Measurements from ENCODE around the gene STRIP2.
"Not testable (repeated sequence)": the region's sequence is repeated elsewhere in the genome, so short reads cannot be mapped to it uniquely, and the experiment has no call there.

STRIP2 gene

DNA sequence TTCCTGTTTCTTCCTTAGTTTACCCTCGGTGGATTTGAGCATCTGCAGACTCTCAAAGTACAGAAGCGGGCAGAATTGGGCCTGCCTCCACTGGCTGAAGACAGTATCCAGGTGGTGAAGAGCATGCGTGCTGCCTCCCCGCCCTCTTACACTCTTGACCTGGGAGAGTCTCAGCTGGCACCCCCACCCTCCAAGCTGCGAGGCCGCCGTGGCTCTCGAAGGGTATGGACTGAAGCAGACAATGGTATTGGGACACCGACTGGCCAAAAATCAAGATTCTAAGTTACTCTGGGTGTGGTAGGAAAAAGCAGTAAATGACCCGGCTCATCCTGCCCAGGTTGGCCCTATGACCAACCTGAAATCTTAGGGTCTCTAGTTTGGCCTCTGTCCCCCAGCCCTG, 22.2 kb downstream of the STRIP2 start:
- DNase-seq: no peak

DNA sequence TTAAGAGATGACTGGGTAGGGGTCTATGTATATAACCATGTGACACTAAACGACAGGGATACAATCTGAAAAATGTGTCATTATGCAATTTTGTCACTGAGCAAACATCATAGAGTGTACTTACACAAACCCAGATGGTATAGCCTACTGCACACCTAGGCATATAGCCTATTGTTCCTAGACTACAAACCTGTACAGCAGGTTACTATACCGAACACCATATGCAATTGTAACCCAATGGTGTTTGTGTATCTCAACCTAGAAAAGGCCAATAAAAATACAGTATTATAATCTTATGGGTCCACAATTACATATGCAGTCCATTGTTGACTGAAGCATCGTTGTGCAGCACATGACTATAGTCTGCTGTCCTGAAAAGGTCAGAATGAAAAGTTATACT, 22.9 kb downstream of the STRIP2 start:
- no peak for DNase-seq

DNA sequence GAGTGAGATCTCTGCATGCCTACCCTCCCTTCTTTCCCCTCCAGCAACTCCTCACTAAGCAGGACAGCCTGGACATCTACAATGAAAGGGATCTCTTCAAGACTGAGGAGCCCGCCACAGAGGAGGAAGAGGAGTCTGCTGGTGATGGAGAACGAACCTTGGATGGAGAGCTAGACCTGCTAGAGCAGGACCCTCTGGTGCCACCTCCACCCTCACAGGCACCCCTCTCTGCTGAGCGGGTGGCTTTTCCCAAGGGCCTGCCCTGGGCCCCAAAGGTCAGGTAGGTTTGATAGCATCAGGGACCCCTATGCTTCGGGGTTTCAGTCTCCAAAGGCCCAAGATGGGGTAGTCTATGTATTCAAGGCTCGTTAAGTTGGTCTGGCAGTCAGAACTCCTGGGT, 23.9 kb downstream of the STRIP2 start:
- DNase-seq: no peak

DNA sequence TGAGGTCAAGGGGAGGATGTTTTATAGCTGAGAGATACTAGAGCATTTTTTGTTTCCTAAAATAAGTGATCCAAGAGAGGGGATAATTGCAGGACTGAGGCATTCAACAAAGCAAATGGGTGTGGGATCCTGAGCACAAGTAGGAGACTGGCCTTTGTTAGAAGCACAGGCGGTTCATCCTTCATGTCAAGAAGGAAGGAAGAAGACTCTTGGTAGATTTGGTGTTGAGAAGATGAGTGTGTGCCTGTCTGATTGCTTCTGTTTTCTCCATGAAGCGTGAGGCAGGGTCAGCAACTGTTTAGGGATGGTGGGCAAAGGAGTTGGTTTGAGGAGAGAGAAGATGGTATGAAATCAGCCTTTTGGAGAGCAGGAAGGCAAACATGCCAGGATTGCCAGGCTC, 27.6 kb downstream of the STRIP2 start:
- no peak for DNase-seq

DNA sequence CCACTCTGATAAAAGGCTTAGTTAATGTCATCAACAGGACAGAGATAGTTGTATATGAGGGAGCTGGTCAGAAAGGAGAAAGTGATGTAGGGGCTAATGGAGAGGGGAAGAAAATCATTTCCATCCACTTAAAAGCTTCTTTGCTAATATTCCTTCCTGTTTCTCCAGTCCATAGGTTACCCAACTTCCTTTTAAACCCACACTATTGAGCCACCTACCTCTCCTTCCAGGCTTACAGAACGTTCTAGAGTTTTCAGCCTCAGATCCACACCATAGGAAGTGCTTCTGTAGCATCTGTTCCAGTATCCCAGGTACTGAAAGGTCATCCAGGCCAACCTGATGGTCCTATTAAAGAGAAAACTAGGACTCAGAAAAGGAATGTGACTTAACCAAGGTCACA, 28.2 kb downstream of the STRIP2 start:
- DNase-seq: no peak

DNA sequence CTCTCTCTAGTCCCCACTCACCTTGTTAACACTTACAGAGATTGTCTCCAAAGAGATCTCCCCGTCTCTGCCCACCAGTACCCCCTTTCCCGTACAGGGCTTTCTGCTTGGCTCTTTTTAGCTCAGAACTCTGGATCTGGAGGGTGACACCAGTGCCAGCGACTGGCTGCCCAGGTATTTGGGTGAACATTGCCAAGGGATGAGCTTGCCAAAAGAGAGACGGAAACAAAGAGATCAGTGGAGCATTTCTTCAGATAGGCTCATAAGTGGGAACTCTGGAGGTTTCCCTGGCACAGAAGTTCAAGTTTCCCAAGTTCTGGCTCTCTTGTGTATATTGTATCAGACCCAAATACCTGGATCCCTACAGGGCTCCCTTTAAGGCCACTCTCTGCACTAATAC, 30.0 kb downstream of the STRIP2 start:
- no peak for DNase-seq

DNA sequence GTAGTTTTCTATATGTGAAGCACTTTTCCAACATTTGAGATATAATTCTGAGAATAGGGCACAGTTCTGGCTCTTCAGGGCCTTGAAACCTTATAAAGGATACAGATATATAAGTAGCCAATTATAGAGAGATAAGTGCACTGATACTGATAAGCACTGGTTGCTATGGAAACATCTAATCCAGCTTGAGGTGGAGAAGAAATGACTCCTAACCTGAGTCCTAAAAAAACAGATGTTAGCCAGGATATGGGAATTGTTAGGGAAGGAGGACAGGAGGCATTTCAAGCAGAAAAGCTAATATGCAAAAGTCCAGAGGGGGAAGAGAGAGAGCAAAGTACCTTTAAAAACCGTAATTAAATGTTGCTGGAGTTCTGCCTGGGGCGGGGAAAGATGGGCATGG, 30.8 kb downstream of the STRIP2 start:
- DNase-seq: no peak

DNA sequence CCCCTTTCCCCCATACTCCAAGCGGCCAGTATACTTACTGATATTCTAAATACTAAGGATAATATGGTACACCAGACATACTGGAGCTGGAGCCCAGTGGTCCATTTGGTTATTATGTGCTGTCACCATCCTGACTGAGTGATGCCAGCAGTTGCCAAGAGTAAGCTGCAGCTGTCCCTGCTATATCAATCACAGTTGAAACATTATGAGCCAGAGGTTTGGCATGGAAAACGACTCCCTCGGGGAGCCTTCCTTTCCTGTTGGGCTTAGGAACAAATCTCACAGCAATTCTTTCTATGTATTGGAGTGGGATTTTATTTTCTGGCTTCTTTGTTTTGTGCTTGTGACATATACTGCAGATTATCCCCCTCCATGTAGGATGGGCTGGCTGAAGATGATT, 32.6 kb downstream of the STRIP2 start:
- no peak for DNase-seq

DNA sequence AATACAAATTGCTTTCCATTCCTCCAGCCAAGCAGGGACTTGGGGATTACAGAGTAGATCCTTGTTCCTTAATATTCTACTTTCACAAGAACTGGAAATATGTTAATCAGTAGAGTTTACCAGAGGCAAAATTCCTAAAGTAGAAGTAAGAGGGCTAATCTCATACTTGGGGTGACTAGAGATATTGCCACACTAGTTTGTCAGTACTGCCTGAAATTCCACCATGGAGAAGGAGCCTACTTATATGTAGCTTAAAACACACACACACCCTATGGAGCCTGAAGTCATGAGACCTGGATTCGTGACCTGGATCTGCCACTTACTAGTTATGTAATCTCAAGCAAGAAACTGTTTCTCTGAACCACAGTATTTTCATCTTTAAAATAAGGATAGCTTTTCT, 33.9 kb downstream of the STRIP2 start:
- DNase-seq: no peak

DNA sequence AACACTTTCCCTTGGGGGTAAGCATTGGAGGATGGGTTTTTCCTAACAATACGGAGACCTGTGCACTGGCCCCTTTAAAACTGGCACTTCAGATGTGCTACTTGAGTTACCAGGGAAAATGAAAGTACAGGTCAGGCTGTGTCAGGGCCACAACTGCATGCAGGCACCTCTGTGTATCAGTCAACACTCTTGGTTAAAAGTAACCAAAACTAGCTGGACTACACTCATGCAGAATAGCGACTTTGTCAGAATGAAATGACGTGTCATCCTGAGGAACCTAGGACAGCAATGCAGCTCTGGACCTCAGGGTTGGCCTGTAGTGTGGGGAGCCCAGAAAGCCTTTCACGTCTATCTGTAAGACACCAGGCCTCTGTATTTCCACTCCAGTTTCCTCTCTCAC, 34.3 kb downstream of the STRIP2 start:
- no peak for DNase-seq

DNA sequence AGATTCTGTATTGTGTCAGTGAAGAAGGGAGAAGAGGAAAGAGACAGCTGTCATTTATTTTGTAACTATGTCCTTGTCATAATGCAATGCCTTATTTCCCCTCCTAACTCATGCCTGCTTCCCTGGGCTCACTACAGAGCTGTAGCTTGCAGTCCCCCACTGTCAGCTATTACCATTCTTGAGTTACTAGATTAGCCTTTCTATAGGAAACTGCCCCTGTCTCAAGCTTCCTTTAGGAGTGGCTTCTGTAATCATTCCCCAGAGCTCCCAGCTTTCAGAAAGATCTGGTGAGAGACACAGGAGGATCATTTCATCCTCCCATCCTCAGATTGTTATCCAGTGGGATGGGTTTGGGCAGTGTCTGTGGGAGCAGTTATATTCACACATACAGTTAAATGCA, 35.7 kb downstream of the STRIP2 start:
- DNase-seq: no peak

DNA sequence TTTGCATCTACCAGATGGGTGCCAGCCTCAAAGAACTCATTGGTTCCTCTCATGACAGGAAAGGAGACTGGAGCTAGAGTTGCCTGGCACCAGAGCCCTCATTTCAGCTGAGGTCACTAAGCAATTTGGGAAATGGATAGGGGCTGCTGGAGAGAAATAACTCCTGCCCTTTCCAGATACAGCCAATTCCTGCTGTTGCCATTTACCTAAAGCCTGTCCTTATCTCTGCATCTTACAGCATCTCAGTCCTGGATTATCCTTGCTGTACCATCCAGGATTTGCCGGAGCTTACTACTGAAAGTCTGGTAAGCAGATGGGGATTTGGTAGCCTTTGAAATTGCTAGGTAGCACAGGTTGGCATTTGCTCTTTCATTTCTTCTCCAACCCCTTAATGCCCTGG, 36.2 kb downstream of the STRIP2 start:
- no peak for DNase-seq

DNA sequence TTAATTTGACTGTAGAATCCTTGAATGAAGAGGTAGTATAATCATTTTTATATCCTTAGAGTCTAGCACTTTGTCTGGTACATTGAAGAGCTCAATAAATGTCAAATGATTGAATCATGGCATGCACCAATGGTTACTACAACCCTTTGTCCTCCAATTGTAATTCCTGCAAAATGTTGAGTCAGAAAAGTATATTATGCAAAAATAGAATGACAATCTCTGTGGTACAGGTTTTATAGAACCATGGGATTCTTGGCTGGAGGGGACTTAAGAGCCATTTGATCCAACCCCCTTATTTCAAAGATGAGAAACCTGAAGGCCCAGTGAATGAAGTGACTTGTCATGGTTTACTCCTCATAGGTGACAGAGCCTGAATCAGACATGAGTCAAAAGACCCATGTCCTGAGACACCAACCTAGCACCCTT, 37.2 kb downstream of the STRIP2 start:
- DNase-seq: no peak

DNA sequence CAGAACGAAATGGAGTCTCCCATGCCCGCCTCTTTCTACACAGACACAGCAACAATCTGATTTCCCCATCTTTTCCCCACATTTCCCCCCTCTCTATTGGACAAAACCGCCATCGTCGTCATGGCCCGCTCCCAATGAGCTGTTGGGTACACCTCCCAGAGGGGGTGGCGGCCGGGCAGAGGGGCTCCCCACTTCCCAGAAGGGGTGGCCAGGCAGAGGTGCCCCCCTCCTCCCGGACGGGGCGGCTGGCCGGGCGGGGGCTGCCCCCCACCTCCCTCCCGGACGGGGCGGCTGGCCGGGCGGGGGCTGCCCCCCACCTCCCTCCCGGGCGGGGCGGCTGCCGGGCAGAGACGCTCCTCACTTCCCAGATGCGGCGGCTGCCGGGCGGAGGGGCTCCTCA, 41.7 kb downstream of the STRIP2 start:
- not testable (repeated sequence) for DNase-seq

DNA sequence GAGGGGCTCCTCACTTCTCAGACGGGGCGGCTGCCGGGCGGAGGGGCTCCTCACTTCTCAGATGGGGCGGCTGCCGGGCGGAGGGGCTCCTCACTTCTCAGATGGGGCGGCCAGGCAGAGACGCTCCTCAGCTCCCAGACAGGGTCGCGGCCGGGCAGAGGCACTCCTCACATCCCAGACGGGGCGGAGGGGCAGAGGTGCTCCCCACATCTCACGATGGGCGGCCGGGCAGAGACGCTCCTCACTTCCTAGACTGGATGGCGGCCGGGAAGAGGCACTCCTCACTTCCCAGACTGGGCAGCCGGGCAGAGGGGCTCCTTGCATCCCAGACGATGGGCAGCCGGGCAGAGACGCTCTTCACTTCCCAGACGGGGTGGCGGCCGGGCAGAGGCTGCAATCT, 42.2 kb downstream of the STRIP2 start:
- DNase-seq: not testable (repeated sequence)

DNA sequence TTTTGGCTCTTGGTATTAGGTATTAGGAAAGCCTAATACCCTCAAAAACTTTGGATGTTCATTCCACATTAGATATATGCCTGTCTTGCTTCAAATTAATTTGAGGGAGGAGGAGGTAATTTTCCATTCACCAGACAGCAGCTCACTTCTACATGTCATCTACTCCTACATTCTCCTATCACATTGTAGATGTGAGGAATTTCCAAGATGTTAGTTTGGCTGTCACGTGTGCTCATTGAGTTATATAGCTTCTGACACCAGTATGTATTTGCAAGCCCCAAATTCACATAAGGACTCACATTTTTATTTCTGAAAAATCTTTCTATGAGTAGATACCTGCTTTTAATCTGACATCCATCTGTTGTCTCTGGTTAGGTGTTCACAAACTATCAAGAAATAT, 45.6 kb downstream of the STRIP2 start:
- DNase-seq: no peak

DNA sequence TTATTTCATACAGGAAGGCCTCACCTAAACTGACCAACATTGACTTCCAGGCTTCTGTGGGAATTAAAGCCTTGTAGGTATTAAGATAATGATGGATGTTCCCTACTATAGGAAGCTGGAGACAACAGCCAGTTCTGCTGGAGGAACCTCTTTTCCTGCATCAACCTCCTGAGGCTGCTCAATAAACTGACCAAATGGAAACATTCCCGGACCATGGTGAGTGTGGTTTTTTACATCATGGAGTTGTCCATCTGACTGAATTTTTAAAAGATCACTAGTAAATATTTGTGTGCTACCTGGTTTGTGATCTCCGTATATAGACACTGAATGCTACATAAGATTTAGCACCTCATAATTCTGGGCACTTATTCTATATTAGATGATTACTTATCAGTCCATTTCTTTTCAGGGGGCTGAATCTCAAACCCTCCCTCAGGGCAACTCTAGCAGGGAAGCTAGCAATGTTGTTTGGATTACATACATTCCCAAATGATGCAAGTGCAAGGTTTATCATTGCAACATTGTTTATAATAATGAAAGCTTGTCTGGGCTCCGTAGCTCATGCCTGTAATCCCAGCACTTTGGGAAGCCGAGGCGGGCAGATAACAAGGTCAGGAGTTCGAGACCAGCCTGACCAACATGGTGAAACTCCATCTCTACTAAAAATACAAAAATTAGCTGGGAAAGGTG, 46.6 kb downstream of the STRIP2 start:
- no peak for DNase-seq

DNA sequence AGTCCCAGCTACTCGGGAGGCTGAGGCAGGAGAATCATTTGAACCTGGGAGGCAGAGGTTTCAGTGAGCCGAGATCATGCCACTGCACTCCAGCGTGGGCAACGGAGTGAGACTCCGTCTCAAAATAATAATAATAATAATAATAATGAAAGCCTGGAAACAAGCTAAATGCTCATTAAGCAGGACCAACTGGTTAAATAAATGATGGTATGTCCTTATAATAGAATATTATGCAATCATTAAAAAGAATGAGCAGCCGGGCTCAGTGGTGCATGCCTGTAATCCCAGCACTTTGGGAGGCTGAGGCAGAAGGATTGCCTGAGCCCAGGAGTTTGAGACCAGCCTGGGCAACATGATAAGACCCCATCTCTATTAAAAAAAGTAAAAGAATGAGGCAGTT, 47.1 kb downstream of the STRIP2 start:
- not testable (repeated sequence) for DNase-seq

DNA sequence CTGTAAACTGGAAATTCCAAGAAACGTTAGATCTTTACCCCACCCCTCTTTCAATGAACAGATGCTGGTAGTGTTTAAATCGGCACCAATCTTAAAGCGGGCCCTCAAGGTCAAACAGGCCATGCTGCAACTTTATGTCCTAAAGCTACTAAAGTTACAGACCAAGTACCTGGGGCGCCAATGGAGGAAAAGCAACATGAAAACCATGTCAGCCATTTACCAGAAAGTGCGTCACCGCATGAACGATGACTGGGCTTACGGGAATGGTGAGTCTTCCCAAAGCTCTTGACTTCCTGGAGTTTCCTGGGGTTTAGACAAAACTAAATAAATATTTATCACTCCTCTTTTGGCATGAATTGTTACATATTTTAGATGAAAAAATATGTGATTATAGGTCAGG, 48.5 kb downstream of the STRIP2 start:
- no peak for DNase-seq

DNA sequence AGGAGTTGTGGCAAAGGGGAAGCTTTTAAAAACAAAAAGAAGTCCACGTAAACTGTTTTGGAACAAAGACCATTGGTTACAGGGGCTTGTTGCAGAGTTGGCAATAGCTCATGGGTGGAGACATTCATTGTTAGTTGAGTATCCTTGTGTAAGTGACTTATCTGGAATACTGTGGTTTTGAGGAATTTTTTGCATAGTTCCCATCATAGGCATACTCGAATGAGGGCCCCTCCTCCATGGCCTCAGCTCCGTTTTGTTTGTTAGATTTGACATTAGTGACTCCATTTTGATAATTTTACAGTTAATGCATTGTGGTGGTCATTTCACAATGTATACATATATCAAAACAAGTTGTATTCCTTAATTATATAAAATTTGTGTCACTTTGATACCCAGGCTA, 55.3 kb downstream of the STRIP2 start:
- DNase-seq: no peak

DNA sequence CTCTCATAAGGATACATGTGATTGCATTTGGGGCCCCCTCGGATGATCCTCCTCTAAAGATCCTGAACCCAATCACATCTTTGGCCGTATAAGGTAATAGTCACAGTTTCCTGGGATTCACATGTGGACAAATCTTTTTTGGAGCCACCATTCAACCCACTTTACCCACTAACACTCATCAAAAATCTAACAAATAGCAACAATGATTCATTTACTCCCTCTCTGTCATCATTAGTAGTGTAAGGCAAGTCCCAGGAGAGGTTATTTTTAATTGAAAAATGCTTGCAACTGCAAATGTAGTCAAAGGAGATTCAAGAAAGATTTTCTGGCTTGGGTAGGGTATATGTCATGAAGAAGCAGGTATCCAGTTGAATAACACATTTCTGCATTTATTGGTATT, 58.2 kb downstream of the STRIP2 start:
- no peak for DNase-seq

DNA sequence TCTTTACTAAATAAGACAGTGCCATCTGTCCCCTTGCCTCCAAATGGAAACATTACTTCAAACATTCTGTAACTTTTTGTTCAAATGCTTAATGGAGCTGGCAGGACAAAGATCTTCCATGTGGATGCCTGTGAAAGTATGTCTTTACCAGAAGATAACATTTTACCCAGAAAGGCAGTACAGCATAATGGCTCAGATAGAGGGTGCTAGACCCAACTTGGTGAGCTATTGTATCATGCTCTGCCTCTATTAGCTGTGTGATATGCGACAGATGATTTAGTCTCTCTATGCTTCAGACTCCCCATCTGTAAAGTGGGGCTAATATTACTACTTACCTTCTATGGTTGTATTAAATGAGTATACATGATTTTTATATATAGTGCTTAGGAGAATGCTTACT, 59.3 kb downstream of the STRIP2 start:
- DNase-seq: no peak

DNA sequence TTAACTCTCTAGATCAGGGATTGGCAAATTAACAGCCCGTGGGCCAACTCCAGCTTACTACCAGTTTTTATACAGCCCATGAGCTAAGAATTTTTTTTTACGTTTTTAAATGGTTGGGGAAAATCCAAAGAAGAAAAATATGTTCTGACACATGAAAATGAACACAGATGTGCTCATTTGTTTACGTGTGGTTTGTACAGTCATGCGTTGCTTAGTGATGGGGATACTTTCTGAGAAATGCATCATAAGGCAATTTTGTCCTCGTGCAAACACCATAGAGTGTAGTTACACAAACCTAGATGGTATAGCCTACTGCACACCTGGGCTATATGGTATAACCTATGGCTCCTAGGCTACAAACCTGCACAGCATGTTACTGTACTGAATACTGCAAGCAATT, 59.8 kb downstream of the STRIP2 start:
- DNase-seq: no peak

DNA sequence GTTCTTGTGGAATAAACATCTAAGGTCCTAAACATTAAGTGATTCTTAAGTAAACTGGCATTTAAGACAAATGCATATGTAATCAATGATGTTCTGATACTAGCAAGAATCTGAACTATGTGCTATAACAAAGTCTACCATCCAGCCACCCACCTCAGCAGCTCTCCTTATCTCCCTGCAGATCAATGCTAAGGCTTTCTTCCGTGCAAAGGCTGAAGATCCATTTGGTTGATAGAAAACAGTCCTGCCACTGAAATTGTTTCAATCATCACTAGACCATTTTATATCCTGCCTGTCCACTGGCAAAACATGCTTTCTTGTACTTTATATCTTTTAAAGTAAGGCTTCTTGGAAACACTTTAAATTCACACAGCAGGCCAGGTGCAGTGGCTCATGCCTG, 61.8 kb downstream of the STRIP2 start:
- no peak for DNase-seq

DNA sequence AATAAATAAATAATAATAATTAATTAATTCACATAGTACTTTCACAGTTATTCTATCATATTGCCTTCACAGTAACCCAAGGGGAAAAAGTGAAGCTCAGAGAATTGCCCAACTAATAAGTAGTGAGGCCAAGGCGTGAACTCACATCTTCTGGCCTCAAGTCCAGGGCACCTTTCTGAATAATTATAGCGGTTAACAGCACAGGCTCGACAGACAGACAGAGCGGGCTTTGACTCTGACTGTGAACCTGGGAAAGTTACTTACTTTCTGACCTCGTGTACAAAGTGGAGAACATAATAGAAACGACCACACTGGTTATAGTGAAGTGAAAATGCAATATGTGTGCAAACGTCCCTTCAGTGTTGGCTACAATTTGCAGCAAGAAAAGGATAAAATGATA, 62.4 kb downstream of the STRIP2 start:
- no peak for DNase-seq

DNA sequence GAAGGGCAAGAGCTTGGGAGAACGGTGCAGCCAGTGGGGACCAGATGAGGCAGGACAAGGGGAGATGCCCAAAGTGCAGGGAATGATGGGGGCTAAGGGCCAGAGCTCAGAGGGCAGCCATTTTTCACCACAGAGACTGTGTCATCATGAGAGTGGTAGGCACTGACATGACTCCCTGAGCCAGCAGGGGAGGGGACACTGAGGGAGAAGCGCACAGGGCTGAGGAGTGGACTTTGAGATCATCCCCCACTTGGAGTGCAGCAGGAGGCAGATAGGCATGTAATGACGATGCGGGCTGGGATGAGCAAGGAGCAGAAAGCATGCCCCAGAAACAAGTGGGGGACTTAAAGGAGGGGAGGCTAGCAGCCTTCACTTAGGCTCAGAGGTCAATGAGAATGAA, 62.9 kb downstream of the STRIP2 start:
- no peak for DNase-seq

All from NCI-H2081 treated with DMSO at 0.1 percent for 48 hours (cell line).